Hepatocyte (in vitro differentiated cells): ENCODE measurements around the gene UBTD1. TPM values are rescaled to one million over a fixed set of nuclear protein-coding genes. Genes with fewer than 3 reads are reported as not detected.

Experiments used
- DNase-seq: peaks from one replicate; pipeline ENCODE4 v3.0.0-alpha.2; 2016; ENCODE audit warnings: low spot score
- H2AFZ ChIP-seq: fragments of 200-600 bp; sonication (generic); 2 replicates; pipeline ENCODE4 v1.6.0; 2016; ENCODE audit warnings: antibody characterized with exemption, mild to moderate bottlenecking
- H3K27ac ChIP-seq: fragments of 200-600 bp; sonication (generic); 2 replicates; pipeline ENCODE4 v1.5.1; 2016; ENCODE audit warnings: mild to moderate bottlenecking
- H3K27me3 ChIP-seq: fragments of 200-600 bp; sonication (generic); 2 replicates; pipeline ENCODE4 v1.6.1; 2016
- H3K36me3 ChIP-seq: fragments of 200-600 bp; sonication (generic); replicated peaks from 2 replicates; pipeline ENCODE4 v1.5.1; 2016; ENCODE audit warnings: low read depth; ENCODE audit not compliant: insufficient read depth
- H3K4me1 ChIP-seq: fragments of 200-600 bp; sonication (generic); 2 replicates; pipeline ENCODE4 v1.5.1; 2016; ENCODE audit warnings: mild to moderate bottlenecking, moderate library complexity; ENCODE audit not compliant: insufficient read depth
- H3K4me2 ChIP-seq: fragments of 200-600 bp; sonication (generic); 2 replicates; pipeline ENCODE4 v1.6.0; 2016
- H3K4me3 ChIP-seq: fragments of 200-600 bp; sonication (generic); 2 replicates; pipeline ENCODE4 v1.5.1; 2016; ENCODE audit warnings: mild to moderate bottlenecking
- H3K79me2 ChIP-seq: fragments of 200-600 bp; sonication (generic); 2 replicates; pipeline ENCODE4 v1.6.0; 2017; ENCODE audit warnings: mild to moderate bottlenecking
- H3K9me2 ChIP-seq: fragments of 200-600 bp; sonication (generic); replicated peaks from 2 replicates; pipeline ENCODE4 v1.6.0; 2017; ENCODE audit warnings: mild to moderate bottlenecking; ENCODE audit not compliant: insufficient read depth
- H3K9me3 ChIP-seq: fragments of 200-600 bp; sonication (generic); 2 replicates; pipeline ENCODE4 v1.5.1; 2016; ENCODE audit warnings: low read depth, mild to moderate bottlenecking
- H4K20me1 ChIP-seq: fragments of 200-600 bp; sonication (generic); 2 replicates; pipeline ENCODE4 v1.6.0; 2016; ENCODE audit warnings: mild to moderate bottlenecking; ENCODE audit not compliant: insufficient read depth, poor library complexity, severe bottlenecking
- EZH2 ChIP-seq: fragments of 200-600 bp; sonication (generic); IDR thresholded peaks from 2 replicates; pipeline ENCODE4 v1.6.1; 2016; ENCODE audit warnings: antibody characterized with exemption, mild to moderate bottlenecking, borderline replicate concordance
- EZH2phosphoT487 ChIP-seq: fragments of 200-600 bp; sonication (generic); IDR thresholded peaks from one replicate; pipeline ENCODE4 v1.6.1; 2018; ENCODE audit warnings: antibody characterized with exemption, mild to moderate bottlenecking, low read depth, moderate library complexity; ENCODE audit not compliant: unreplicated experiment, severe bottlenecking
- WGBS: methylation state at CpG from one replicate; pipeline ENCODE4 v1.1.6; 2016; ENCODE audit warnings: low lambda C conversion rate; ENCODE audit errors: missing lambda C conversion rate; 5-methylcytosine and 5-hydroxymethylcytosine counted together
- polyA plus RNA-seq: library from polyadenylated mRNA; unstranded; fragments of >200 nt; fragmentation: Nextera tagmentation; extraction: Ambion mirVana; gene quantifications from 2 replicates; pipeline ENCODE4 v1.2.1, GENCODE V29; 2016
- total RNA-seq: library from RNA; depleted of rRNA; stranded (reverse); fragments of >200 nt; gene quantifications from 2 replicates; pipeline ENCODE4 v1.2.3, GENCODE V29; 2014
- TF ChIP-seq, protein P1 (sequence below): fragments of 200-600 bp; sonication (generic); IDR thresholded peaks from 2 replicates; pipeline ENCODE4 v1.5.1; 2016; ENCODE audit warnings: antibody characterized with exemption, mild to moderate bottlenecking; ENCODE audit not compliant: poor library complexity

UBTD1 gene
- total and polyA plus RNA-seq, 2 experiments from 2014 or later = 12.8 to 37.0 TPM

DNA sequence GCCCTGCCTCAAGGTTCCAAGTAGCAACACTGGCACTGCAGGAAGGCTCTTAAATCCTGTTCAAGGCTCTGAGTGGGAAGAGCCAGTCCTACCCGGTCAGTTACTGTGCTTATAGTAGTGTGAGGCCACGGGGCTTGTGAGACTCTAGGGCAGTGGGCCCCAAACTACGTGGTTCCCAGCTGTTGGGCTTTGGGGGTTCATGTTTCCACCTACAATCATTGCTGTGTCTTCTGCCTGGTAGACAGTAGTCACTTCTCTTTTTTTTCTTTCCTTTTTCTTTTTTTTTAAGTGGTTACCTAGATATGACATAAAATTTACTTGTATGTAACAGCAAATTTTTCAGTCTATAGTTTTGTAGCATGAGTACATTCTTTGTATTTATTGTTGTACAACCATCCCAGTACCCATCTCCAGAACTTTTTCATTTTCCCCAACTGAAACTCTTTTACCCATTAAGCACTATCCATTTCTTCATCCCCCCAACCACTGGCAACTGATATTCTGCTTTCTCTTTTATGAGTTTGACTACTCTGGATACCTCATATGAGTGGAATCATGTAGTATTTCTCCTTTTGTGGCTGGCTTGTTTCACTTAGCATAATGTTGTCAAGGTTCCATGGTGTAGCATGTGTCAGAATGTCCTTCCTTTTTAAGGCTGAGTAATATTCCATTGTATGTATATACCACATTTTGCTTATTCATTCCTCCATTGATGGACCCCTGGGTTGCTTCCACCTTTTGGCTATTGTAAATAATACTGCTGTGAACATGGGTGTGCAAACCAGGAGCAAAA is 7.7 kb downstream of the UBTD1 start:
- H3K79me2 ChIP-seq = peaks cover 72% of the 10 kb centered on the region
- WGBS = 77% methylated on average over 3 of the region's 3 CpGs

DNA sequence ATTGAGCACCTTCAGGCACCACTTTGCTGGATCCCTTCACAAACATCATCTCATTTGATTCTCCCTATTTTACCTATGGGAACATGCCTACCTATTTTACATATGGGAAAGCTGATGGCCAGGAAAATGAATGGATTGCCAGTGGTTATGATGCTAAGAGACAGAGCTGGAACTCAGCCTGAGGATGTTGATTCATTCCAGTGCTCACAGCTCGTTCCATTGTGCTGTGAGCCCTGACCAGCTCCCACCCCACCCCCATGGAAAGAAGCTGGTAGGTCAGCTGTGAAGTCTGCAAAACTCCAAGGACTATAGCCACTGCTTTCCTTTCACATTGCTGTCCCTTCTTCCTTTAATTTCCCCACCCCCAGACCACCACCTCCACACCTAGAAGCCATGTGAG is 9.6 kb downstream of the UBTD1 start:
- H3K36me3 ChIP-seq = no peaks in the 10 kb centered on the region
- peaks cover 66% of the 10 kb centered on the region for H3K79me2 ChIP-seq
- no peak overlapping the region for H3K4me3 ChIP-seq
- 40% methylated on average over 1 of the region's 1 CpG for WGBS
- no peak overlapping the region for H2AFZ ChIP-seq
- no peaks in the 10 kb centered on the region for H3K27me3 ChIP-seq
- H3K9me3 ChIP-seq = no peaks in the 10 kb centered on the region
- no peak for DNase-seq
- H3K9me2 ChIP-seq = no peaks in the 10 kb centered on the region
- no peak overlapping the region for H3K4me2 ChIP-seq
- no peaks in the 10 kb centered on the region for H3K4me1 ChIP-seq
- H3K27ac ChIP-seq = no peak overlapping the region
- TF ChIP-seq, protein P1, sequence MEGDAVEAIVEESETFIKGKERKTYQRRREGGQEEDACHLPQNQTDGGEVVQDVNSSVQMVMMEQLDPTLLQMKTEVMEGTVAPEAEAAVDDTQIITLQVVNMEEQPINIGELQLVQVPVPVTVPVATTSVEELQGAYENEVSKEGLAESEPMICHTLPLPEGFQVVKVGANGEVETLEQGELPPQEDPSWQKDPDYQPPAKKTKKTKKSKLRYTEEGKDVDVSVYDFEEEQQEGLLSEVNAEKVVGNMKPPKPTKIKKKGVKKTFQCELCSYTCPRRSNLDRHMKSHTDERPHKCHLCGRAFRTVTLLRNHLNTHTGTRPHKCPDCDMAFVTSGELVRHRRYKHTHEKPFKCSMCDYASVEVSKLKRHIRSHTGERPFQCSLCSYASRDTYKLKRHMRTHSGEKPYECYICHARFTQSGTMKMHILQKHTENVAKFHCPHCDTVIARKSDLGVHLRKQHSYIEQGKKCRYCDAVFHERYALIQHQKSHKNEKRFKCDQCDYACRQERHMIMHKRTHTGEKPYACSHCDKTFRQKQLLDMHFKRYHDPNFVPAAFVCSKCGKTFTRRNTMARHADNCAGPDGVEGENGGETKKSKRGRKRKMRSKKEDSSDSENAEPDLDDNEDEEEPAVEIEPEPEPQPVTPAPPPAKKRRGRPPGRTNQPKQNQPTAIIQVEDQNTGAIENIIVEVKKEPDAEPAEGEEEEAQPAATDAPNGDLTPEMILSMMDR = no peak
- no peak for TF ChIP-seq EZH2
- H4K20me1 ChIP-seq = peaks cover 3% of the 10 kb centered on the region

More for the DNA sequence above, 7.7 kb downstream of the UBTD1 start:
- no peaks in the 10 kb centered on the region for H3K9me3 ChIP-seq
- peaks cover 8% of the 10 kb centered on the region for H4K20me1 ChIP-seq
- no peaks in the 10 kb centered on the region for H3K27me3 ChIP-seq
- TF ChIP-seq EZH2phosphoT487 = no peak
- no peak overlapping the region for H3K4me2 ChIP-seq
- no peak overlapping the region for H3K4me3 ChIP-seq
- H3K27ac ChIP-seq = no peak overlapping the region
- peaks cover 7% of the 10 kb centered on the region for H3K4me1 ChIP-seq
- no peaks in the 10 kb centered on the region for H3K36me3 ChIP-seq
- H3K9me2 ChIP-seq = no peaks in the 10 kb centered on the region
- DNase-seq = no peak
- H2AFZ ChIP-seq = no peak overlapping the region

DNA sequence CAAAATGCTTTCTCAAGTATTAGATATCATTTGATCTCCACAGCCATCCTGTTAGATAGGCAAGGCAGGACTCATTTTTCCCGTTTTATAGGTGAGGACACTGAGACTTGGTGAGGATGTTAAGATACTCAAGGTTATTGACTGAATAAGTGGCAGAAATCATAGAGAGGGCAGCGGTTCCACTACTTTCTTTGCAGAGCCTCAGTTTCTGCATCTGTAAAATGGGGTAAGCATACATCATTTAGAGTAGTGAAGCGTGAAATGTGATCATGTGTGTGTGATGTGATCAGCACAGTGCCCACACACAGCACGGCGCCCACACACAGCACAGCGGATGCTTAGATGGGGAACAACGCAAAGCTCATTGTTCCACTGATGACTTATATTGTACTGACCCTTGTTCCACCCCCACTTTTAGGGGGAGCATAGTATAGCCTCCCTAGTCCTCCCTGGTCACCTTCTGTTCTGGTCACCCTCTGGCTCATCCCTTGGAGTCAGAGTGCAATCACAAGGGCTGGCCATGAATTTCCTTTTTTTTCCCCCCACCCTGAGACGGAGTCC is 10.5 kb downstream of the UBTD1 start:
- Histone ChIP-seq H3K27ac (no peak overlapping the region), H3K79me2 (peaks cover 64% of the 10 kb centered on the region), H3K9me3 (no peaks in the 10 kb centered on the region), H3K9me2 (no peaks in the 10 kb centered on the region), H3K4me1 (no peaks in the 10 kb centered on the region), H2AFZ (no peak overlapping the region), H4K20me1 (peaks cover 3% of the 10 kb centered on the region), H3K36me3 (no peaks in the 10 kb centered on the region), H3K4me3 (no peak overlapping the region), H3K4me2 (no peak overlapping the region), H3K27me3 (no peaks in the 10 kb centered on the region)
- DNase-seq = no peak
- WGBS = 94% methylated on average over 8 of the region's 8 CpGs
- TF ChIP-seq, protein P1 = no peak
- TF ChIP-seq EZH2 (no peak), EZH2phosphoT487 (no peak)

DNA sequence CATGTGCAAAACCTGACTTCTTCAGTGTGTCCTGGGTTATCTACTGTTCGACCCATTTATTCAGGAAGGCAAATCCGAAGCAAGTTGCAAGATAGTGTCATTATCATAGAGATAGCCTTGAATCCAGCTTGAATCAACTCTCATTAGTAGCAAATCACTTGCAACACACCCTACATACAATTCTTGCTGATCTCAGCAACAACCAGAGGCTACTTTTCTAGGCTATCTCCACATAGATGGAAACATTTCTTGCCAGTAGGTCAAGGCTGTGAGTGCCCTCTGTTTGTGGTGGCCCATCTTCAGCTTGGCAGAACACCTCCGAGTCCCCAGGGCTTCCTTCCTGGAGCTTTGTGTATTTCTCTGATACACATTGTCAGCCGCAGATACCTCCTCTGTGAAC is 12.0 kb downstream of the UBTD1 start:
- no peaks in the 10 kb centered on the region for H3K9me2 ChIP-seq
- no peak overlapping the region for H3K4me3 ChIP-seq
- 94% methylated on average over 4 of the region's 4 CpGs for WGBS
- H3K4me2 ChIP-seq = no peak overlapping the region
- no peaks in the 10 kb centered on the region for H3K36me3 ChIP-seq
- no peaks in the 10 kb centered on the region for H3K27me3 ChIP-seq
- H3K4me1 ChIP-seq = no peaks in the 10 kb centered on the region
- peaks cover 3% of the 10 kb centered on the region for H4K20me1 ChIP-seq
- H3K9me3 ChIP-seq = no peaks in the 10 kb centered on the region
- DNase-seq = no peak
- no peak for TF ChIP-seq EZH2phosphoT487
- no peak for TF ChIP-seq EZH2
- TF ChIP-seq, protein P1 = no peak
- no peak overlapping the region for H3K27ac ChIP-seq
- H2AFZ ChIP-seq = no peak overlapping the region
- peaks cover 56% of the 10 kb centered on the region for H3K79me2 ChIP-seq
